ENCODE measurements around the gene SPRED2.

DNA sequence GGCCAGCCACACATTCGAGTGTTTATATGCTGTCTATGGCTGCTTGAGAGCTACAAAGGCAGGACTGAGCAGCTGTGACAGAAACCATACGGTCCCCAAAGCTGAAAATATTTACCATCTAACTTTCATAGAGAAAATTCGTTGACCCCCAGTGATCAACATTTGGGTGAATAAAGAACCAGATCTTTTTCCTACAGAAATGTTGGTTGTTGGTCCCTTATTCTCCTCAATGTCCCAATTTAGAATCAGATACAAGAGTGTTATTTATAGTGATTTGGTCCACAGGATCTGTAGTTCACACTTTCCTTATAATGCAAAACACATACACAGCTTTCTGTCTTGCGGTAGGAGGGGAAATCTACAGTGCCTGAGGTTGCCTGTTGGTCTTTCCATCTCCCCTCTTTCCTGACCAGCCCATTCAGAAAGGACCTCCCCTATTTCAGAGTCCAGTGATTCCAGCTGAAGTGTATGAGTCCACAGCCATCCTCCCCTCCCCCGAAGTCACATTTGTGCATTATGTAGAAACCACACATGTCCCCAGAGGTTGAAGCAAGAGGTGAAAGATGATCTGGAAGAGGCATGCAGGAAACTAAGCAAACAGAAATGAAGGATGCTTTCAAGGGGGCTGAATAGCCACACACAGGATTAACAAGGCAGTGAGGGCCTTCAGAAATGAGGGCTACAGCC, 61.9 kb downstream of the SPRED2 start:
- TF ChIP-seq EP300 (IDR thresholded peaks at IDR 0.05) (no peak), POLR2A (IDR thresholded peaks at IDR 0.05) (no peak)
- TF ChIP-seq, protein P1, sequence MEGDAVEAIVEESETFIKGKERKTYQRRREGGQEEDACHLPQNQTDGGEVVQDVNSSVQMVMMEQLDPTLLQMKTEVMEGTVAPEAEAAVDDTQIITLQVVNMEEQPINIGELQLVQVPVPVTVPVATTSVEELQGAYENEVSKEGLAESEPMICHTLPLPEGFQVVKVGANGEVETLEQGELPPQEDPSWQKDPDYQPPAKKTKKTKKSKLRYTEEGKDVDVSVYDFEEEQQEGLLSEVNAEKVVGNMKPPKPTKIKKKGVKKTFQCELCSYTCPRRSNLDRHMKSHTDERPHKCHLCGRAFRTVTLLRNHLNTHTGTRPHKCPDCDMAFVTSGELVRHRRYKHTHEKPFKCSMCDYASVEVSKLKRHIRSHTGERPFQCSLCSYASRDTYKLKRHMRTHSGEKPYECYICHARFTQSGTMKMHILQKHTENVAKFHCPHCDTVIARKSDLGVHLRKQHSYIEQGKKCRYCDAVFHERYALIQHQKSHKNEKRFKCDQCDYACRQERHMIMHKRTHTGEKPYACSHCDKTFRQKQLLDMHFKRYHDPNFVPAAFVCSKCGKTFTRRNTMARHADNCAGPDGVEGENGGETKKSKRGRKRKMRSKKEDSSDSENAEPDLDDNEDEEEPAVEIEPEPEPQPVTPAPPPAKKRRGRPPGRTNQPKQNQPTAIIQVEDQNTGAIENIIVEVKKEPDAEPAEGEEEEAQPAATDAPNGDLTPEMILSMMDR (IDR thresholded peaks at IDR 0.05): no peak

Measured in tibial nerve (tissue), 4 donors.